GM18498 (cell line): Measurements from ENCODE around the gene NOX5.
"Not testable (repeated sequence)": the region's sequence is repeated elsewhere in the genome, so short reads cannot be mapped to it uniquely, and the experiment has no call there.

ENCODE experiments used
- ATAC-seq: cut with Tn5 transposase; IDR thresholded peaks from one replicate; pipeline ENCODE4 v1.9.1; 2021; ENCODE audit warnings: mild to moderate bottlenecking, moderate library complexity; ENCODE audit not compliant: unreplicated experiment

NOX5 gene

DNA sequence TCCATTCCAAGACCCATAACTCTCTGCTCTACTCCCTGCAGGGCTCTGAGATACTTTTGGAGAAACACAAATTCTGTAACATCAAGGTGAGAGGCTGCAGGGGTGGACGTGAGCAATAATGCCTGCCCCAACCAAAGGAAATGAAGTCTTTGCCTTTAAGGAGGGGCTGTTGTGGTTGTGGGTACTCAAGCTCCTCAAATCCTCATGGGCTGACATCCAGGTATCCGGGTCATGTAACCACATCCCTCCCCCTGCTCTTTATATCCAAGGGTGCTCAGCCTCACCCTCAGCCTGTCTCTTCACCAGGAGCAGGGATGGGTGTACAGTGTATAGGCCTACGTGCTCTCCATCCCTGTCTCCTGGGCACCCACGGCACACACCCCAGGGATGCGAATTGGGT lies 32.3 kb downstream of the NOX5 start:
- ATAC-seq, result no peak

GRCh38 chr15:69049976-69050375 lies 35.5 kb downstream of the NOX5 start:
- ATAC-seq, result no peak

DNA sequence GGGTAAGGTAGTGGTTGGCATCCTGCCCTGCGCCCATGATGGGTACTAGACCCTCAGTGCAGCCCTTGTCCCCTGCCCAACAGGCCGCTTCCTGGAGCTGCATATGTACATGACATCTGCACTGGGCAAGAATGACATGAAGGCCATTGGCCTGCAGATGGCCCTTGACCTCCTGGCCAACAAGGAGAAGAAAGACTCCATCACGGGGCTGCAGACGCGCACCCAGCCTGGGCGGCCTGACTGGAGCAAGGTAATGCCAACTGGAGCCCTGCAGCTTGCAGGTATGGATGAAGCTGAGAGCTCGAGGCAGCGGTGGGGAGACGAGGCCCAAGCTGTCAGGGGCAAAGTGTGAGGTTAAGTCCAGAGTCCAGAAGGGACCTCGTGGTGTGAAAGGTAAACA lies 40.8 kb downstream of the NOX5 start:
- no peak for ATAC-seq

DNA sequence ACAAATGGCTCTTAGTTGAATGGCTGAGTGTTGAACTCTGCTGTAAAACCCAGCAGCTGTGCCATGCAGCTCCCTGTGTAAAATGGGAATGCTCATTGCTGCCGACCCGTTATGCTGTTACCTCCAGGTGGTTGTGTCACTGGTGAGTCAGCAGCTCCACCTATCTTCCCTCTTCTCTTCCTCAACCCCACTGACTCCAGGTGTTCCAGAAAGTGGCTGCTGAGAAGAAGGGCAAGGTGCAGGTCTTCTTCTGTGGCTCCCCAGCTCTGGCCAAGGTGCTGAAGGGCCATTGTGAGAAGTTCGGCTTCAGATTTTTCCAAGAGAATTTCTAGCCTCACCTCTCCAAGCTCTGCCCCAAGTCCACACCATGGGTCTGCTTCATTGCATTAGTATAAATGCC lies 41.9 kb downstream of the NOX5 start:
- no peak for ATAC-seq

GRCh38 chr15:69058830-69059556 lies 44.5 kb downstream of the NOX5 start:
- ATAC-seq, result no peak

DNA sequence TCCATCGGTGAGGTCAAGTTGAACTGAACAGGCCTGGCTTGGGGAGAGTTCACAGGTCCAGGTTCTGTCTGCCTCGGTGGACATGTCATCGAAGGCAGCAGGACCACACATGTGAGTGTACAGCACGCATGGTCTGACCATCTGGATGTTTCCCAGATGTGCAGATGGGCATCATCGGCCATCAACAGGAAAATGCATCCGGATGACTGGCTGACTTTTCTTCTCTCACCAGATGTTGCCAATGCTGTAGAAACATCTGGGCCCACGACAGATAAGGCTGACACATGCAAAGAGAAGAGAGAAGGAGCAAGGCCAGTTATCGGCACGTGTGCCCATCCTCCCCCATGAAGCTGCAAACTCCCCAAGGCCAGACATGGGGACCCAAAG lies 45.1 kb downstream of the NOX5 start:
- ATAC-seq, result no peak

- no peak for ATAC-seq
Measured at GRCh38 chr15:69060041-69060481, 45.6 kb downstream of the NOX5 start.

GRCh38 chr15:69060744-69061143 lies 46.2 kb downstream of the NOX5 start:
- ATAC-seq, result no peak

DNA sequence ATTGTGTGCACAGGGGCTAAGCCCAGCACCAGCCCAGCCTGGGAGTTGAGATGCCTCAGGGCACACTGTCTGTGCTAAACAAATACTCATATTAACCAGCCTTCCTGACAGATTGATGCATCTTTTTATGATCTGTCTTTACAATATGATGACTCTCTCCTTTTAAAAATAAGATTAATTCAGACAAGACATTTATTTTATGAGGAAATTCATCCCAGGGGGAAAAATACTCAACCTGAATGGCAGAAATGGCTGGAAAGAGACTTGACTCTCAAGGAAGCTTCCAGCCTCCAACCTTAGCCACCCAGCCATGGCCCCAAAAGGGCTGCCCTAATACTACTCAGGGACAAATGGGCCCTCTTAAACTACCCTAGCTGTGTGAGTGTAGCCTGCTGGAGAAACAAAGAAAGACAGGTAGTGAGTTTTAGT lies 46.9 kb downstream of the NOX5 start:
- ATAC-seq, result no peak

DNA sequence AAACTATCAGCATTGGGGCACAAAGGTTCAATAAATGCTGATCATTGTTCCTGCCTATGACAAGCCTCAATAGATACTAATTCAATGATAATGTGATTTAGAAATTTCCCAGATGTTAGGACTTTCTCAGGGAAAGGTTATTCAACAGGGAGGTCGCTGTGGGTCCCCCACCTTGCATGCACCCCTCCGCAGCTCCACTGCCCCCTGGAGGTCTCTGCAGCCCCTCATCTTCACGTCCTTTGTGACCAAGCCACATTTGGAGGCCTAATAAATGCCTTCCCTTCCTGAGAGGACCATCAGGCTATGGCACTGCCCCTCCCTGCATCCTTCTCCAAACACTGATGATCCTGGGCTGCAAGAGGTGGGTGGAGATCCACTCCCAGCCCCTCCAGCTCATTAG lies 50.2 kb downstream of the NOX5 start:
- no peak for ATAC-seq

GRCh38 chr15:69066007-69066995 lies 51.8 kb downstream of the NOX5 start:
- no peak for ATAC-seq

DNA sequence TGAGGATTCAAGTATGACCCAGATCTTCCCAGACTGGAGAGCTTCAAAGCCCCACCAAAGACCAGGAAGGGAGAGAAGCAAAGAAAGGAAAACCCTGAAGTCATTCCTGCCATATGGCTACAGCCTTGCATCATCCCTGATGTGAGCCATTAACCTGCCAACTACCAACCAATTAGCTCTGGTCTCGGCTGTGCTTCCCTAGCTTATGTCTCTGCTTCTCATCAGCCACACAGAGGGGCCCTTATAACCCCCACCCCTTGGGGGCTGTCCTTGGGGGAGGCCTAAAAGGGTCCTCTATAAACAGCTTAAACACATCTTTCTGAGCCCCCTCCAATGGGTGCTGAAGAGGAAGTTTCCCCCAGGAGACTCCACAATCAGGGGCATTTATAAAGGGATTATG lies 52.8 kb downstream of the NOX5 start:
- ATAC-seq, result no peak

- ATAC-seq, result no peak
Measured at GRCh38 chr15:69068157-69068556, 53.7 kb downstream of the NOX5 start.

DNA sequence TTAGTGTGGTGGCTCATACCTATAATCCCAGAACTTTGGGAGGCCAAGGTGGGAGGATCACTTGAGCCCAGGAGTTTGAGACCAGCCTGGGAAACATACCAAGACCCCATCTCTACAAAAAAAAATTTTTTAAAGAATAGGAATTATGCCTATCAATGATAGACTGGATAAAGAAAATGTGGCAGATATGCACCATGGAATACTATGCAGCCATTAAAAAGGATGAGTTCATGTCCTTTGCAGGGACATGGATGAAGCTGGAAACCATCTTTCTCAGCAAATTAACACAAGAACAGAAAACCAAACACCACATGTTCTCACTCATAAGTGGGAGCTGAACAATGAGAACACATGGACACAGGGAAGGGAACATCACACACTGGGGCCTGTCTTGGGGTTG lies 54.8 kb downstream of the NOX5 start:
- not testable (repeated sequence) for ATAC-seq

DNA sequence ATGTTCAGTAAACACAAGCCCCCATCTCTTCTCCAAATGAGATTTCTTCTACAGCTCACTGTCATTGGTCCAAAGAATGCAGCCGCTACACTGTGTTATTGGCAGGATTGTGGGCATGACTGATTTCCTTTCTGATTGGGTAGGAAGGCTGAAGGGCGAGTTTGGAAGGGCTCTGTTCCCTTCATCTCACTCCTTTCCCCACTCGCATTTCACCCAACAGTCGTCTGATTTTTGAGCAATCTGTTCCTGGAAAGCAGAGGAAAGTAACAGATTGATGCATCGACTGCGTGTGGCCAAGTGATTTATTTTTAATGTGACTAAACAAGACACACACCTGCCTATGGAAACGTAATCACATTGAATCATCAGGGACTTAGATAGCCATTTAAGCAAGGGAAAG lies 55.5 kb downstream of the NOX5 start:
- ATAC-seq, result no peak

DNA sequence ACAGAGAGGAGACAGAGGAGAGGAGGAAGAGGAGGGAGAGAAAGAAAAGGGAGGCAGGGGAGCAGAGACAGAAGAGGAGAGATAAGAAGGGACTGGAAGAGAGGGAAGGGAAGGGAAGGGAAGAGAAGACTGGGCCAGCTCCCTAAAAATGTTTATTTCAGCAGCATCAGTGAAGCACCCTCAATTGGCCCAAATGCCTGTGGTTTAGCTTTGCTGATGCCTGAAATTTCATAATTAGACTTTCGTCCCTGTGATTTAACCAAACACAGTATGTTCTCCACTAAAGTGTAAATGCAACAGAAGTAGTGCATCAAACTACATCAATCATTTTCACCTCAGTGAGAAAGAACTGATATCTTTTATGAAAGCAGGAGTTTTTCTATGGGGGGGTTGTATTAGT lies 55.9 kb downstream of the NOX5 start:
- no peak for ATAC-seq

GRCh38 chr15:69071260-69071659 lies 56.8 kb downstream of the NOX5 start:
- ATAC-seq, result no peak

DNA sequence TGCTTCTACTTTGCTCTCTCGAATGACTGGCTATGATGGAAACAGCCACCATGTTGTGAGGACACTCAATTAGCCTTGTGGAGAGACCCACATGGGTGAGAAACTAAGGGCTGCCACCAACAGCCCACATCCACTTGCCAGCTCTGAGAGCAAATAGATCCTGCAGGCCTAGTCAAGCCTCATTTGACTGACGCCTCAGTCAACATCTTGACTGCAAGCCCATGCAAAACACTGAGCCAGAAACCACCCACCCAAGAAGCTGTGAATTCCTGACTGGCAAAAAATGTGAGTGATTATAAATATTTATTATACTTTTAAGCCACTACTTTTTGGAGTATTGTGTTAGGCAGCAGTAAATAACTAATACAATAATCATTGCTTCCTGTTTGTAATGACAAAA lies 58.4 kb downstream of the NOX5 start:
- ATAC-seq, result no peak

- ATAC-seq, result no peak
Measured at GRCh38 chr15:69074001-69074842, 59.7 kb downstream of the NOX5 start.

GRCh38 chr15:69074843-69075224 lies 60.3 kb downstream of the NOX5 start:
- no peak for ATAC-seq

DNA sequence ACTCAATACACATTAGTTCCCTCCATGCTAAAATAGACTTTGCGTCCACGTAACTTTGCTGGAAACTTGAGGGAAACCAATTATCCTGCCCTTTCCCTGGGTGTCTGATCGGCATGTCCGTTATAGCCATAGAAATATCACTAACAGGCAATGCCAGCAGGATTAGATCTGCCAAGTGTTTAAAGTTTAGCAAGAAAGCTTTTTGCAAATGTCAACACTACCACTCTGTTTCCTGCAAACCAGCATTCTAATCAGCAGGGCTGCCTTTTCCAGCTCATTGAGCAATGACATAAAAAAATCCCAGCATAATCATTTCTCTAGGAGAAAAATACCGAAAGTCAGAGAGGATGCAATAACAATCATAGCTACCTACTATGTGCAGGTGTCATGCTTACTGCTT lies 60.9 kb downstream of the NOX5 start:
- ATAC-seq, result no peak
